Measurements from ENCODE around the gene KIAA1586. TPM values are rescaled to one million over a fixed set of nuclear protein-coding genes. Genes with fewer than 3 reads are reported as not detected.

The KIAA1586 gene
- total RNA-seq, 1 donor from 2014 or later: 26.2 TPM

GRCh38 chr6:57048577-57048976 is 2.1 kb downstream of the KIAA1586 start:
- H3K36me3 Mint-ChIP-seq: peaks cover 30% of the 10 kb centered on the region
- H3K4me3 Mint-ChIP-seq: peak overlapping the region; percentile 87
- TF ChIP-seq CTCF (conservative IDR thresholded peaks at IDR 0.05): no peak
- H3K27me3 Mint-ChIP-seq: peaks cover 7% of the 10 kb centered on the region
- no peaks in the 10 kb centered on the region for H3K9me3 Mint-ChIP-seq
- peaks cover 21% of the 10 kb centered on the region for H3K4me1 Mint-ChIP-seq (ENCODE audit: unreplicated experiment)
- no peak for DNase-seq (ENCODE audit: extremely low spot score, unreplicated experiment)
- H3K27ac Mint-ChIP-seq: no peak overlapping the region

- Mint-ChIP-seq H3K27ac (no peak overlapping the region), H3K36me3 (peaks cover 19% of the 10 kb centered on the region), H3K27me3 (no peaks in the 10 kb centered on the region), H3K4me3 (no peak overlapping the region), H3K4me1 (ENCODE audit: unreplicated experiment) (no peaks in the 10 kb centered on the region), H3K9me3 (no peaks in the 10 kb centered on the region)
- no peak for DNase-seq (ENCODE audit: extremely low spot score, unreplicated experiment)
- no peak for TF ChIP-seq CTCF (conservative IDR thresholded peaks at IDR 0.05)
These were observed 17.4 kb downstream of the KIAA1586 start for GRCh38 chr6:57063847-57064246.

- Mint-ChIP-seq H3K4me3 (no peak overlapping the region), H3K9me3 (no peaks in the 10 kb centered on the region), H3K27me3 (no peaks in the 10 kb centered on the region), H3K4me1 (ENCODE audit: unreplicated experiment) (no peaks in the 10 kb centered on the region), H3K27ac (no peak overlapping the region), H3K36me3 (peaks cover 19% of the 10 kb centered on the region)
- no peak for DNase-seq (ENCODE audit: extremely low spot score, unreplicated experiment)
- no peak for TF ChIP-seq CTCF (conservative IDR thresholded peaks at IDR 0.05)
These were observed 18.3 kb downstream of the KIAA1586 start for GRCh38 chr6:57064809-57065208.

GRCh38 chr6:57068061-57068460 is 21.6 kb downstream of the KIAA1586 start:
- H3K4me3 Mint-ChIP-seq: no peak overlapping the region
- DNase-seq (ENCODE audit: extremely low spot score, unreplicated experiment): no peak
- H3K4me1 Mint-ChIP-seq (ENCODE audit: unreplicated experiment): no peaks in the 10 kb centered on the region
- peaks cover 7% of the 10 kb centered on the region for H3K36me3 Mint-ChIP-seq
- no peaks in the 10 kb centered on the region for H3K27me3 Mint-ChIP-seq
- no peak overlapping the region for H3K27ac Mint-ChIP-seq
- no peaks in the 10 kb centered on the region for H3K9me3 Mint-ChIP-seq
- no peak for TF ChIP-seq CTCF (conservative IDR thresholded peaks at IDR 0.05)

- DNase-seq (ENCODE audit: extremely low spot score, unreplicated experiment): no peak
- Mint-ChIP-seq H3K27me3 (no peaks in the 10 kb centered on the region), H3K27ac (no peak overlapping the region), H3K4me1 (ENCODE audit: unreplicated experiment) (no peaks in the 10 kb centered on the region), H3K36me3 (peaks cover 7% of the 10 kb centered on the region), H3K9me3 (no peaks in the 10 kb centered on the region), H3K4me3 (no peak overlapping the region)
- no peak for TF ChIP-seq CTCF (conservative IDR thresholded peaks at IDR 0.05)
These were observed 22.7 kb downstream of the KIAA1586 start for GRCh38 chr6:57069228-57069627.

- DNase-seq (ENCODE audit: extremely low spot score, unreplicated experiment): no peak
- H3K36me3 Mint-ChIP-seq: peaks cover 10% of the 10 kb centered on the region
- no peak overlapping the region for H3K4me3 Mint-ChIP-seq
- H3K27me3 Mint-ChIP-seq: no peaks in the 10 kb centered on the region
- H3K4me1 Mint-ChIP-seq (ENCODE audit: unreplicated experiment): no peaks in the 10 kb centered on the region
- no peak for TF ChIP-seq CTCF (conservative IDR thresholded peaks at IDR 0.05)
- no peaks in the 10 kb centered on the region for H3K9me3 Mint-ChIP-seq
- no peak overlapping the region for H3K27ac Mint-ChIP-seq
These were observed 23.4 kb downstream of the KIAA1586 start for GRCh38 chr6:57069920-57070331.

All from type B pancreatic cell (in vitro differentiated cells).